Esophagus squamous epithelium (tissue), 5 donors: ENCODE measurements around the gene FRRS1L. TPM values are rescaled to one million over a fixed set of nuclear protein-coding genes. Genes with fewer than 3 reads are reported as not detected.

Experiments
- DNase-seq: peaks from one replicate; lab custom pipeline; 2025; lab: John Stamatoyannopoulos, UW
- H3K27ac ChIP-seq, 4 donors: fragments of 200-600 bp; sonication (generic); one replicate each; pipeline ENCODE4 v1.5.1; 2016 to 2019; ENCODE audit warnings: mild to moderate bottlenecking in 1 of 4
- H3K27me3 ChIP-seq, 4 donors: fragments of 200-600 bp; sonication (generic); 1 replicate in 3 of 4; 2 replicates in 1 of 4; pipeline versions ENCODE4 v1.5.1 to v1.6.0; 2017 to 2021; ENCODE audit warnings: antibody characterized with exemption in 1 of 4
- H3K36me3 ChIP-seq, 3 donors: fragments of 200-600 bp; sonication (generic); one replicate each; pipeline ENCODE4 v1.5.1; 2016 to 2019
- H3K4me1 ChIP-seq, 3 donors: fragments of 200-600 bp; sonication (generic); one replicate each; pipeline ENCODE4 v1.5.1; 2017 to 2019
- H3K4me3 ChIP-seq, 4 donors: fragments of 200-600 bp; sonication (generic); 1 replicate in 3 of 4; 2 replicates in 1 of 4; pipeline ENCODE4 v1.5.1; 2016 to 2019; ENCODE audit warnings: mild to moderate bottlenecking in 2 of 4, moderate library complexity in 1 of 4
- H3K9me3 ChIP-seq, 3 donors: fragments of 200-600 bp; sonication (generic); one replicate each; pipeline ENCODE4 v1.5.1; 2016 to 2019
- POLR2A ChIP-seq, 4 donors: fragments of 450-650 bp; IDR thresholded peaks; one replicate each; pipeline ENCODE4 v1.6.1; 2017; ENCODE audit warnings: antibody characterized with exemption in 4 of 4, mild to moderate bottlenecking in 4 of 4, moderate library complexity in 3 of 4
- WGBS, 2 donors: methylation state at CpG; one replicate each; pipeline ENCODE4 v1.1.5; 2018; 5-methylcytosine and 5-hydroxymethylcytosine counted together
- intact Hi-C: fragments of 100-400 bp; cut with DNase I; formaldehyde crosslinking; loops from one replicate; pipeline ENCODE4 v1.15.0; 2022
- total RNA-seq, 4 donors: library from RNA; depleted of rRNA; stranded (reverse); fragments of >200 nt; gene quantifications; one replicate each; pipeline ENCODE4 v1.1.0, GENCODE V29; 2016
- TF ChIP-seq, protein P1 (sequence below), 6 experiments: fragments of 450-650 bp in 4 of 6; fragments of 200-600 bp in 2 of 6; sonication (generic) in 2 of 6; IDR thresholded peaks; one replicate each; pipeline ENCODE4 v1.5.1; 2016 to 2019; ENCODE audit warnings: antibody characterized with exemption in 6 of 6, mild to moderate bottlenecking in 4 of 6, moderate library complexity in 4 of 6
- donor health status: DM: yes; HTN: yes; CAD: no.

FRRS1L gene
- total RNA-seq, 4 donors from 2014 or later = 0.04 to 1.5 (median 0.12) TPM; not detected in 1

DNA sequence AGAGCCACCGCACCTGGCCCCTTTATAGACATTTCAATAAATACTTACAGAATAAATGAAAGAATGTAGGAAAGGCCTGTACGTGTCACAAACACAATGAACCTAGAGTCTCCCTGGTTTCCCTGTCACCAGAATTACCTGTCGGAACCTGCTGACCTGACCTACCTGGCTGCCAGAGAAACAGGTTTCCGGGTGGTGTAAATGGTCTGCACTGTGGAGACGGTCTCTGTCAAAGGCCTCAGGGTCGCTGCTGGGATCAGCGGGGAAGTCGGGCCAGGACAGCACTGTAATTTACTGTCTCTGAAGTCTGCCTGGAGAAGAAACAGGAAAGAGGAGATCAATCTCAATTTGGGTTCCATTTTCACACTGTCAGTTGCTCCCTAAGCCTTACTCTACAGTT is 9.3 kb upstream of the FRRS1L start:
- 43 to 48% methylated on average over 5 to 7 of the region's 8 CpGs for WGBS, 2 donors
- intact Hi-C loops = no loop called here
- DNase-seq = no peak
- TF ChIP-seq POLR2A (IDR thresholded peaks at IDR 0.05) = no peak
- TF ChIP-seq, protein P1, sequence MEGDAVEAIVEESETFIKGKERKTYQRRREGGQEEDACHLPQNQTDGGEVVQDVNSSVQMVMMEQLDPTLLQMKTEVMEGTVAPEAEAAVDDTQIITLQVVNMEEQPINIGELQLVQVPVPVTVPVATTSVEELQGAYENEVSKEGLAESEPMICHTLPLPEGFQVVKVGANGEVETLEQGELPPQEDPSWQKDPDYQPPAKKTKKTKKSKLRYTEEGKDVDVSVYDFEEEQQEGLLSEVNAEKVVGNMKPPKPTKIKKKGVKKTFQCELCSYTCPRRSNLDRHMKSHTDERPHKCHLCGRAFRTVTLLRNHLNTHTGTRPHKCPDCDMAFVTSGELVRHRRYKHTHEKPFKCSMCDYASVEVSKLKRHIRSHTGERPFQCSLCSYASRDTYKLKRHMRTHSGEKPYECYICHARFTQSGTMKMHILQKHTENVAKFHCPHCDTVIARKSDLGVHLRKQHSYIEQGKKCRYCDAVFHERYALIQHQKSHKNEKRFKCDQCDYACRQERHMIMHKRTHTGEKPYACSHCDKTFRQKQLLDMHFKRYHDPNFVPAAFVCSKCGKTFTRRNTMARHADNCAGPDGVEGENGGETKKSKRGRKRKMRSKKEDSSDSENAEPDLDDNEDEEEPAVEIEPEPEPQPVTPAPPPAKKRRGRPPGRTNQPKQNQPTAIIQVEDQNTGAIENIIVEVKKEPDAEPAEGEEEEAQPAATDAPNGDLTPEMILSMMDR (IDR thresholded peaks at IDR 0.05) = no peak
- H3K27ac ChIP-seq = peak overlapping the region in 1 of 4 donors; percentile 47
- no peaks in the 10 kb centered on the region for H3K9me3 ChIP-seq
- H3K36me3 ChIP-seq = no peaks in the 10 kb centered on the region
- H3K4me3 ChIP-seq = no peak overlapping the region
- peaks cover 0 to 16% (median 0%) of the 10 kb centered on the region in 4 donors for H3K27me3 ChIP-seq
- H3K4me1 ChIP-seq = peaks cover 0 to 10% (median 0%) of the 10 kb centered on the region in 3 donors

DNA sequence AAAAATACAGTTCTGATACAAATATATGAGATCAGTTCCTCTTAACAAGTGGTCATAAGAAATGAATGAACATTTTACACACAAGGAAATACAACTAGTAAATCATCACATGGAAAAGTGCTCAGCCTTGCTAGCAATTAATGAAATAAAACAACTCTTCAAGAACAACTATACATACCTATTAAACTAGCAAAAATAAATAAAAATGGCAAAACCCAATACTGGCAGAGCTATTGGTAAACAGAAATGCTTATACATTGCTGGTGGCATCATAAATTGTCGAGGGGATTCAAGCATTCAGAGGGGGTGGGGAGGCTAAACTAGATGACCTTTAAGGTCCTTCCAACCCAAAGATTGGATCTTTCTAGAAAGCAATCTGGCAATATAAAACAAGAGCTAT is 5.9 kb upstream of the FRRS1L start:
- no peaks in the 10 kb centered on the region for H3K9me3 ChIP-seq
- WGBS, 2 donors = 73 to 75% methylated on average over 1 of the region's 1 CpG
- no peak overlapping the region for H3K4me3 ChIP-seq
- DNase-seq = no peak
- TF ChIP-seq POLR2A (IDR thresholded peaks at IDR 0.05) = no peak
- TF ChIP-seq, protein P1 (IDR thresholded peaks at IDR 0.05) = no peak
- intact Hi-C loops = no loop called here
- peaks cover 0 to 28% (median 0%) of the 10 kb centered on the region in 4 donors for H3K27me3 ChIP-seq
- H3K36me3 ChIP-seq = no peaks in the 10 kb centered on the region
- peaks cover 0 to 10% (median 0%) of the 10 kb centered on the region in 3 donors for H3K4me1 ChIP-seq
- no peak overlapping the region for H3K27ac ChIP-seq

DNA sequence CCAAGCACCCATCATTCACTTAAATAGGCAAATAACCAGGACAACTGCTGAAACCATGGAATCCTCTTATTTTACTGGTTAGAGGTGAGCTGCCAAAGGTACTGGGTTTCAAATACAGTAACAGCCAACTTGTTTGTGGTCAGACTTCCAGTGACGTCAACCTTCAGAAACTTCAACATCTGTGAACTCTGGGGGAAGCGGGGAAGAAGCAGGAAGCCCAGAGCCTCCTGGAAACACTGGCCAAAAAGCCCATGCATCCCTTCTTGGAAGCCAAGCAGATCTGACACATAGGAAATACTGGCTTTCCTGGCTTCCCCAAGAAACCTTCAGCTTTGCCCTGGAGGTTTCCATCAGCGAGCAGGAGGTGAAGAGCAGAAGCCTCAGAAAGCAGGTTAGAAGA is 4.9 kb upstream of the FRRS1L start:
- Histone ChIP-seq H3K4me1 (peaks cover 0 to 16% (median 0%) of the 10 kb centered on the region in 3 donors), H3K4me3 (no peak overlapping the region), H3K27me3 (peaks cover 0 to 38% (median 0%) of the 10 kb centered on the region in 4 donors), H3K36me3 (no peaks in the 10 kb centered on the region), H3K27ac (no peak overlapping the region), H3K9me3 (no peaks in the 10 kb centered on the region)
- 56 to 83% methylated on average over 2 to 3 of the region's 3 CpGs for WGBS, 2 donors
- intact Hi-C loops = no loop called here
- TF ChIP-seq, protein P1 (IDR thresholded peaks at IDR 0.05) = no peak
- TF ChIP-seq POLR2A (IDR thresholded peaks at IDR 0.05) = no peak
- no peak for DNase-seq

DNA sequence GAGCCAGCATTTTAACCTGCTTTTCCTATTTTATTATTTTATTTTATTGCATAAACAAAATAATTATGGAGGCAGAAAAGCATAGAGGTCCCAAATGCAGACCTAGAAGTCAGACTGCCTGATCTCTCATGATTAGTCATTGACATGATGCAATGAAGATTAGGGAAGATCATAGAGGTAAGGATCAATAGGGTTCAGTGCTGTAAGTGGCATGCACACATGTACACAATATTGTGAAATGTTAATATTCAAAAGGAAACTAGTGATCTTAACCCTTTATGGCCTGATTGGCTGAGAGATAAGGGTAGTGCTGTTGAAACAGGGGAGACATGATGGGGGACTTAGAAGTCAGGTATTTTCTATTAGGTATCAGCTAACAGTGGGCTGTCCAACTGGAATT is 1.1 kb upstream of the FRRS1L start:
- no peak for TF ChIP-seq POLR2A (IDR thresholded peaks at IDR 0.05)
- TF ChIP-seq, protein P1 (IDR thresholded peaks at IDR 0.05) = no peak
- no peak for DNase-seq
- Histone ChIP-seq H3K4me3 (no peak overlapping the region), H3K27ac (no peak overlapping the region), H3K4me1 (peaks cover 0 to 10% (median 0%) of the 10 kb centered on the region in 3 donors), H3K9me3 (no peaks in the 10 kb centered on the region), H3K27me3 (peaks cover 0 to 71% (median 0%) of the 10 kb centered on the region in 4 donors), H3K36me3 (no peaks in the 10 kb centered on the region)
- intact Hi-C loops = no loop called here

DNA sequence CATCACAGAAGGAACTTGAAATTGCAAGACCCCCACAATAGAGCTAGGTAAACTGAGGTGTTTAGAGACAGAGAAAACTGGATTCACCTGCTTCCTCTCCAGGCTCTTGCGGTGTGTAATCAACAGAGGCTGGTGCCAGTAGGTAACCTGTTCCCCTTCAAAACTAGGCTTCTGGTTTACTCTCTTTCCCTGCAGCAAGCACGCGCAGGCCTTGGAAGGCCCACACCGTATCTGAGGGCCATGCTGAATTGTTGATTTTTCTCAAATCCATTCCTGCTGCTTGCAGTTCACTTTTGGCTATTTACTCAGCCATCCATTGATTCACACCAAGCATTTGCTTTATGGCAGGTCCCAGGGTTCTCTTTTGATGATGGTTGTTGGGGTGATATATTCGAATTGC is 667 bp upstream of the FRRS1L start:
- DNase-seq = no peak
- TF ChIP-seq, protein P1 (IDR thresholded peaks at IDR 0.05) = no peak
- TF ChIP-seq POLR2A (IDR thresholded peaks at IDR 0.05) = no peak
- 85 to 95% methylated on average over 5 of the region's 5 CpGs for WGBS, 2 donors

More for the DNA sequence above, 667 bp upstream of the FRRS1L start:
- Histone ChIP-seq H3K4me3 (no peak overlapping the region), H3K4me1 (peaks cover 0 to 10% (median 0%) of the 10 kb centered on the region in 3 donors), H3K27me3 (peaks cover 0 to 71% (median 0%) of the 10 kb centered on the region in 4 donors), H3K27ac (no peak overlapping the region), H3K36me3 (no peaks in the 10 kb centered on the region), H3K9me3 (no peaks in the 10 kb centered on the region)
- intact Hi-C loops = no loop called here
